ENCODE results near the gene RENBP.

GRCh38 chrX:153981231-153981630, 36.8 kb upstream of the RENBP start:
- no peak for TF ChIP-seq EZH2 (IDR thresholded peaks at IDR 0.05)
- no peak for TF ChIP-seq POLR2AphosphoS5 (IDR thresholded peaks at IDR 0.05; ENCODE audit: borderline replicate concordance, low read depth, low read length)
- TF ChIP-seq FOXP2 (optimal IDR thresholded peaks at IDR 0.05; ENCODE audit: control extremely low read depth, extremely low read length, insufficient read depth): no peak
